IPS-15b (cell line): ENCODE data around the gene ATP6V1B1.

Source experiments
- H3K27me3 ChIP-seq: one replicate; pipeline ENCODE4 v1.6.1; 2013; ENCODE audit warnings: low read length; ENCODE audit not compliant: control insufficient read depth, insufficient read depth
- H3K36me3 ChIP-seq: one replicate; pipeline ENCODE4 v1.6.1; 2013; ENCODE audit warnings: low read length; ENCODE audit not compliant: control insufficient read depth, insufficient read depth
- H3K4me1 ChIP-seq: one replicate; pipeline ENCODE4 v1.6.1; 2013; ENCODE audit warnings: mild to moderate bottlenecking, low read length; ENCODE audit not compliant: control insufficient read depth, insufficient read depth
- H3K4me3 ChIP-seq: one replicate; pipeline ENCODE4 v1.5.1; 2013; ENCODE audit warnings: low read depth, low read length
- H3K9ac ChIP-seq: one replicate; pipeline ENCODE4 v1.6.1; 2013; ENCODE audit warnings: low read depth, mild to moderate bottlenecking, low read length
- H3K9me3 ChIP-seq: one replicate; pipeline ENCODE4 v1.6.1; 2013; ENCODE audit warnings: mild to moderate bottlenecking, low read length; ENCODE audit not compliant: control insufficient read depth, insufficient read depth

The ATP6V1B1 gene

DNA sequence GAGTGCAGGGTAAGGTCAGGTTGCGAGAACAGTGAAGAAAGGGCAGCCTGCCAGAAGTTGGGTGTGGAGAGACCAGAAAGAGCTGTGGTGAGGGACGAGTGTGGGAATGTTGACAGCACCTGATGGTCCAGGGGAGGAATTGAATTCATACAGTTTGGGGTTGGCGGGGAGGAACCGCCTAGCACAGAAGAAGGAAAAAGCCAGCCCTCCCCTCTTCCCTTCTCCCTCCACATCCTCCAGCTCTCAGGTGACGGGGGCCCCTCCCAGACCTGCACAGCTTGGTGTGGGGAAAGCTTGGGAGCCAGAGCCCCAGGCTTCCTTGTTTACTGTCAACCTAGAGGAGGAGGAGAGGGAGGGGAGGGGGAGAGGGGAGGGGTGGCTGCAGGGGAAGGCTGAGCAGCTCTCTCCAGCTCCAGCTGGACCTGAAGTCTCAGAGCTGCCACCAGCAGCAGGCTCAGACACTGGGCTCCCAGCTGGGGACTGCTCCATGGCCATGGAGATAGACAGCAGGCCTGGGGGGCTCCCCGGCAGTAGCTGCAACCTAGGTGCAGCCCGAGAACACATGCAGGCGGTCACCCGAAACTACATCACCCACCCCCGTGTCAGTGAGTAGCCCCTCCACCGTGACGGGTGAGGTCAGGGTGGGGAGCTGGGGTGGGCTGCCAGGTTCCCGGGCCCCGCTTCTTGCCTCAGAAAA is at the start of gene ATP6V1B1:
Gene ATP6V1B1, plus strand, starts transcription at position 433 of the 697 bp plus-strand sequence. Its CDS starts 55 bp downstream, at position 488.
- Histone ChIP-seq H3K4me1 (peaks cover 21% of the 10 kb centered on the region), H3K36me3 (no peaks in the 10 kb centered on the region), H3K4me3 (no peak within 1 kb of the TSS), H3K9me3 (no peaks in the 10 kb centered on the region), H3K9ac (no peak within 1 kb of the TSS), H3K27me3 (peaks cover 57% of the 10 kb centered on the region)

DNA sequence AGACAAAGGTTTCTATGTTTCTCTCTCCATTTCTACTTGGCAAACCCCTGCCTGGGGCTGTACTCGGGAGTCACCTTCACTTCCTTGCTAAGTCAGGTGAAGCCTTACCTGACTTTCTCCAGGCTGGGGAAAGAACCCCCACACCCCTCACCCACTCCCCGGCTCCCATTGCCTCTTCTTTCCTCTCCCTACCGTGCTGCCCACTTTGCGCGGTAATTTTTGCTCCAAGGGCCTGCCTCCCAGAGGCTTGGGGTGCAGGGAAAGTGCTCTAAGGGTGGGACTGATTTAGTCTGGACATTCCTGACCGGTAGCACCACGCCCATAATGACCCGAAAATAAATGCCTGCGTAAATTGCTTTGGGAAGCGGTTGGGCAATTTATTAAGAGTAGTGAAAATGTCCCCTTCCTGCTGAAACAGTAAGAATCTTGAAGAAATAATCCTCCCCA is 49.1 kb upstream of the ATP6V1B1 start:
- H3K27me3 ChIP-seq: peaks cover 99% of the 10 kb centered on the region

DNA sequence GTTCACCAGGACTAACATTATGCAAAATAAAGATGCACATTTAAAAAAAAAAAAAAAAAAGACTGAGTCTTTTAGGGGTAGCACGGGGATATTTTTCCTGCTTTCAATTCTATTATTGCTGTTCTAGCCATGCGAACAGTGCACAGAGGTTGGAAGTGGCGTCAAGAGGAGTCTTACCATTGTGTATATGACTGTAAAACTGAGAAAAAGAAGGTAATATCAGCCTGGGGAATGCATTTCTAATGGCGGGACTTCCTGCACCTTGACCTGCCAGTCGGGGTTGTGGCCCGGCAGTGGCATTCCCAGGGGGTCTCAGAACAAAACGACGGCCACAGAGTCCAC is 48.5 kb upstream of the ATP6V1B1 start:
- H3K9ac ChIP-seq: no peak overlapping the region
- no peaks in the 10 kb centered on the region for H3K36me3 ChIP-seq
- H3K27me3 ChIP-seq: peaks cover 100% of the 10 kb centered on the region
- H3K4me3 ChIP-seq: peak overlapping the region; percentile 63
- no peaks in the 10 kb centered on the region for H3K9me3 ChIP-seq
- no peaks in the 10 kb centered on the region for H3K4me1 ChIP-seq

More for the DNA sequence above, 49.1 kb upstream of the ATP6V1B1 start:
- Histone ChIP-seq H3K36me3 (no peaks in the 10 kb centered on the region), H3K4me3 (peak overlapping the region; percentile 5), H3K9me3 (no peaks in the 10 kb centered on the region), H3K4me1 (no peaks in the 10 kb centered on the region), H3K9ac (no peak overlapping the region)

DNA sequence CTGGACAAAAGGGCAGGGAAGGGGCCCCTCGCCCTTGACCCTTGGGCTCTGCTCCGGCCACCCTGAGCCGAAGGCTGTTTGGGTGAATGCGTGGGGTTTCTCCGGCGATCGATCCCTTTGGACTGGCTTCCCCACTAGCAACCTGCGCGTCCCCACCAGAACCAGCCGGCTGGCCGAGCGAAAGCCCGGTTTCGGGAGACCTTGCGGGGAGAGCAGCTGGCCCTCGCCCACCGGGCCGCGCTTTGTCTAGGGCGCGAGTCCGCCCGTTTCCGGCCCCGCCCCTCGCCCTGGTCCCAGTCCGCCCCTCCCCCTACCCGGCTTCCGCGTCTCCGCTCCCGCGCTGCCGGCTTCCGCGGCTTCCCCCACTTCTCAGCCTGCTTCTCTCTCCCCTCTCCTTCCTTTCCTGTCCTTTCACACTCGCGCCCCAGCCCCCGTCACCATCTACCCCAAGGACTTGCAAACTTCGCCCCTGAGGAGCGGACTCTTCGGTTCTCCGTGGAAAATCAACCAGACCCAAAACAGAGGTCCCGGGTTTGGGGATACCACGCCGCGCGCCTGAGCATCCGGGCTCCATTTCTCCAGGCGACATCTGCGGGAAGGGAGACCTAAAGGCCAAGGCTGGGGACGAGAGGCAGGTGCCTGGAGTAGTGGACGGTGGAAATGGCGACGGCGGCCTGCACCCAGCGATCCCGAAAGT is 48.0 kb upstream of the ATP6V1B1 start:
- H3K4me3 ChIP-seq: peak overlapping the region; percentile 63
- no peak overlapping the region for H3K9ac ChIP-seq
- H3K9me3 ChIP-seq: no peaks in the 10 kb centered on the region
- H3K36me3 ChIP-seq: no peaks in the 10 kb centered on the region
- H3K4me1 ChIP-seq: no peaks in the 10 kb centered on the region
- H3K27me3 ChIP-seq: peaks cover 100% of the 10 kb centered on the region

DNA sequence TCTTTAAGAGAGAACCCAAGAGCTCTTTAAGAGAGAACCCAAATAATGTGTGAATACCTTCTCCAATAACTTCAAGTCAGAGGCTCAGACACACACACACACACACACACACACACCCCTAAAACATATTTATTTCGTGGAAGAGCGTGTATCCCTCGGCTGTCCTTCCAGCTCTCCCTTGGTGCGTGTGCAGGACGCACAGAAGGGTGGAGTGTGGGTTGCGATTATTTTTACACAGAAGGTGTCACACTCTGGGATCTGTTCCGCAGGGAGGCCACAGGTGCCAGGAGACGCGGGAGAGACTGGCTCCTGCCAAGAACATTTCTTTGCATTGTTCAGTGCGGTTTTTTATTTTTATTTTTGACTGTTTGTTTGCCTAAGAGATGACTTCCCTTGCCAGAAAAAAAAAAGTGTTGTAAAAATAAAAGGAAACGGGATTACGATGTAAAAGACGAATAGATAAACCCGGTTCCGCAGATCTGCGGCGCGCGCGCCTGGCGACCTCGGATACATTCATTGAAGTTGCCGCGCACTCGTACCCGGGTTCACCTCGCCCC is 47.3 kb upstream of the ATP6V1B1 start:
- Histone ChIP-seq H3K4me1 (no peaks in the 10 kb centered on the region), H3K9me3 (no peaks in the 10 kb centered on the region), H3K4me3 (peak overlapping the region; percentile 63), H3K9ac (no peak overlapping the region), H3K36me3 (no peaks in the 10 kb centered on the region), H3K27me3 (peaks cover 100% of the 10 kb centered on the region)

DNA sequence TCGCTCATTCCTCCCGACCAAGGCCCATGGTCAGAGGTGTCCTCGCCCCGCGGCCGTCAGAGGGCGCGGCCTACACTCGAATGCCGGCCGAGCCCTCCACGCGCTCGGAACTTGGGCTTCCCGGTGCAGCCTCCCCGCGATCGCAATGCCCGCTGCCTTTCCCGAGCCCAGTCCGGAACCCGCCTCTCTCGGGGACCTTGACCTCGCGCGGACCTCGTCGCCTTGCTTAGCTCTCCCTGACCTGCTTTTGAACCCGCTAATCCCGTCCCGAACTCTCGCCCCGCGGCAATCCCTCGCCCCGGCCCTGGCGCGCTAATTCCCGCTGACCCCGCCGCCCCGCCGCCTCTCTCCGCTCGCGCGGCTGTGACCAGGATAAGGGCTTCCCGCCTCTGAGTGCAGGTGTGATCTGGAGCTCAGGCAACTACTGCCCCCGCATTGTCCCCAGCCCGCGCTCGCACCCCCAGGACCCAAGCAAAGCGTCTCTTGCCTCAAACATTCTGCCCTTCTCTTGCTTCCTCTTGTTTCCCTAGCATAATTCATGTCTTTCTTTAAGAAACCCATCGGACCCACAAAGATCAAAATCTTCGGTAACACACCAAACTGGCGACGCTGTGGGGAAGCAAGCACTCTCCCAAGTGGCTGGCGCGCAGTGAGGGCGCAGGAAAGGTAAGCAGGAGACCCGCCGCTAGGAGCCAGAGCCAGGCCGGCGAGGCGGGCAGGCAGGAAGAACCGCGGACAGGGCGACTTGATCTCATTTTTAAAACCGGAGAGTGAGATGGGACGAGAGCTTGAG is 46.6 kb upstream of the ATP6V1B1 start:
- Histone ChIP-seq H3K4me3 (peak overlapping the region; percentile 36), H3K27me3 (peaks cover 100% of the 10 kb centered on the region), H3K9ac (no peak overlapping the region)

DNA sequence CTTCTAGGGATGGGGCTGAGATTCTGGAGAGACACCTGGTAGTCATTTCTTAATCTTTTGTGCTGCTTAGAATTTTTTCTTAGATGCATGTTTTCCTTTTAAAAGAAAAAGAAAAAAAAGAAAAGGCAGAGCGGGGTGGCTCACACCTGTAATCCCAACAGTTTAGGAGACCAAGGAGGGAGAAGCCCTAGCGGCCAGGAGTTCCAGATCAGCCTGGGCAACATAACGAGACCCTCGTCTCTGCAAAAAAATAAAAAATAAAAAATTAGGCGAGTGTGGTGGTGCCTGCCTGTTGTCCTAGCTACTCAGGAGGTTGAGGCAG is 46.0 kb upstream of the ATP6V1B1 start:
- Histone ChIP-seq H3K36me3 (no peaks in the 10 kb centered on the region), H3K4me1 (no peaks in the 10 kb centered on the region), H3K4me3 (no peak overlapping the region), H3K9me3 (no peaks in the 10 kb centered on the region), H3K27me3 (peaks cover 100% of the 10 kb centered on the region), H3K9ac (no peak overlapping the region)

More for the DNA sequence above, 46.6 kb upstream of the ATP6V1B1 start:
- Histone ChIP-seq H3K9me3 (no peaks in the 10 kb centered on the region), H3K4me1 (no peaks in the 10 kb centered on the region), H3K36me3 (no peaks in the 10 kb centered on the region)

DNA sequence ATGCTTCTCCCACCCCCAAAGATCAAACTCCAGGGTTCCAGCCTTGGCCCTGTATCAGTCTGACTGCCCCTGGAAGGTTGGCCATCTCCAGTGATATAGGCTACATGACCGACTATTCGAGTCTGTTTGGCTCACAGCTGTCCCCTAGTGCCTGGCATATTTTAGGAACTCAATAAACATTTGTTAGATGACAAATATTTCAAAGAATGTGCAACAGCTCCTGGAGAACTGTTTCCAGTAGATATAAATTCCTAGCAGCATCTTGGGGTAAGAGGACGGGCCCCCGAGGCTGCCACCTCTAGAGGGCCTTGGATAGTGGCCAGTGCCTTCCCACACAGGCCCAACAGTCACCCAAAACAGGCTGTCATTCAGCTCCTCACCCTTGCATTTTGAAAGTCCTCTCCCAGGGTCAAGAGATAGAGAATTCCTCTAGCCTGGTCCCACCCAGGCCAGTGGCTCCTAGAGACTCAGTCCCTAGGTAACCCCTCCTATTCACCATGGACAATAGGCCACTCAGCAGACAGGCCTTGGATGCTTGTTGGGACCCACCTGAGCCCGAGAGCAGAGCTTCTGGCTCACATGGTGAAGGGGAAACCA is 45.1 kb upstream of the ATP6V1B1 start:
- H3K9ac ChIP-seq: no peak overlapping the region
- peaks cover 100% of the 10 kb centered on the region for H3K27me3 ChIP-seq
- H3K9me3 ChIP-seq: no peaks in the 10 kb centered on the region
- H3K4me1 ChIP-seq: no peaks in the 10 kb centered on the region
- H3K36me3 ChIP-seq: no peaks in the 10 kb centered on the region
- no peak overlapping the region for H3K4me3 ChIP-seq

DNA sequence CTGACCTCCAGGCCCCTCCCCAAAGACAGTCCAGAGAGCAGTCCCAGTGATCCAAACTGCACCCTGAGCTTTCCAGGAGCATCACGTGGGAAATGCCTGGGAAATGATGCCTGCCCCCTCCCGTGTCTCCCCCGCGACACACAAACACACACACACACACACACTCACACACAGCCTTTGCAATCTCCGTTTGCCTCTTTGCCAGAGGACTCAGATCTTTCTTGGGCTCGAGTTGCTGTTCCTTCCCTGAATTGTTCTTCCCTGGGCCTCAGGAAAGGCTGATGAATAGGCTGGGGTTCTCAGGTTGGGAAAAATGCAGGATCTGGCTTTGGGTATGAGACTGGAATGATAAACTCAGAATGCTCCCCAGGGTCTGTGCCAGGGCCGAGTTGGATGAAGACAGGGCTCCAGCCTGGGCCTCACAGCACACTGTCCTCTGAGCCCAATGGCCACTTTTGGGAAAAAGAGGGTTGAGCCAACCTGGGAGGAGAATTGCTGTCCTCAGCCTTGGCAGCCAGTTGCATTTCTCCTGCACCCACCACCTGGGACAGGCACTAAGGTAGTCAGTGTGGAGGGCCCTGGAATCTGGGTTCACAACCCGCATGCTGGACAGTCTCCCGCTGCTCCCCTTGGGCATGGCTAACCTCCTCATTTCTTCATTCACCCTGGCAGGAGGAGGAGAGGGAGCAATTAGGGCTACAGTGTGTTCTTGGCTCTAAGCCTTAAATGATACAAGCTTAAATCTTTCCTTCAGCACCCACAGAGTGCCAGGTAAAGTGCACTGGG is 43.9 kb upstream of the ATP6V1B1 start:
- peak overlapping the region; percentile 19 for H3K4me3 ChIP-seq
- no peaks in the 10 kb centered on the region for H3K9me3 ChIP-seq
- peaks cover 100% of the 10 kb centered on the region for H3K27me3 ChIP-seq
- no peak overlapping the region for H3K9ac ChIP-seq
- no peaks in the 10 kb centered on the region for H3K4me1 ChIP-seq
- no peaks in the 10 kb centered on the region for H3K36me3 ChIP-seq

DNA sequence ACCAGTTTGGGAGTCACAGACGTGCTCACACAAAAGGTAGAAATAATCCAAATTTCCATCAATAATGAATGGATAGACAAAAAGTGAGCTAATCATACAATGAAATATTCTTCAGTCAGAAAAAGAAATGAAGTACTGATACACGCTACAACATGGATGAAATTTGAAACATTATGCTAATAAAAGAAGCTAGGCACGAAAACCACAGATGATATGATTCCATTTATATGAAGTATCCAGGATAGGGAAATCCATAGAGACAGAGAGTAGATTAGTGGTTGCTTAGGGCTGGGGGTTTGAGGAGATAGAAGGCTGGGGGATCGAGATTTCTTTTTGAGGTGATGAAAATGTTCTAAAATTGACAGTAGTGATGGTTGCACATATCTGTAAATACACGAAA is 43.0 kb upstream of the ATP6V1B1 start:
- no peak overlapping the region for H3K9ac ChIP-seq
- H3K36me3 ChIP-seq: no peaks in the 10 kb centered on the region
- H3K4me1 ChIP-seq: no peaks in the 10 kb centered on the region
- H3K27me3 ChIP-seq: peaks cover 100% of the 10 kb centered on the region
- no peaks in the 10 kb centered on the region for H3K9me3 ChIP-seq
- no peak overlapping the region for H3K4me3 ChIP-seq

DNA sequence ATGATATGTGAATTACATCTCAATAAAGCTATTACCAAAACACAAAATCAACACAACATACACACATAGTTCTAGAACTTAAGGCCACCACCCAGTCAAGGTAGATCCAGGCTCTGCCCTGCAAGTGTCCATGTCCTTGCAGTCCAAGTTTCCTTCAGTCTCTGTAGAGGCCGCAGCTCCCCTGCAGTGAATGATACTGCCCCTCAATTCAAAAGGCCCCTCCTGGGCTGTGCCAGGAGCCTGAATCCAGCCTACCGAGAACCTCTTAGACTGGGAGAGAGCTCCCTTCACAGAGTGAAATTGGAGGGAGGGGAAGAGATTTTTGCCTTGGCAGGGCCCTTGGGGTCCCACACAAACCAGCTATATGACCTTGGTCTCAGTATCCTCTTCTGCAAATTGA is 42.5 kb upstream of the ATP6V1B1 start:
- H3K4me1 ChIP-seq: no peaks in the 10 kb centered on the region
- H3K4me3 ChIP-seq: no peak overlapping the region
- no peaks in the 10 kb centered on the region for H3K36me3 ChIP-seq
- no peaks in the 10 kb centered on the region for H3K9me3 ChIP-seq
- peaks cover 100% of the 10 kb centered on the region for H3K27me3 ChIP-seq
- no peak overlapping the region for H3K9ac ChIP-seq
